DOHH2 (cell line): ENCODE results near the gene ITGA4.
A peak's percentile ranks its signal among the peaks of the same experiment; 100 is the strongest.

Experiments
- EZH2phosphoT487 ChIP-seq: fragments of 200-600 bp; sonication (generic); IDR thresholded peaks from 2 replicates; pipeline ENCODE4 v1.6.1; 2017; ENCODE audit warnings: borderline replicate concordance, mild to moderate bottlenecking, antibody characterized with exemption, low read length, moderate library complexity, mixed read lengths
- TF ChIP-seq, protein P1 (sequence below): fragments of 200-600 bp; sonication (generic); IDR thresholded peaks from one replicate; pipeline ENCODE4 v1.5.1; 2014; ENCODE audit warnings: antibody characterized with exemption, mild to moderate bottlenecking, low read depth, low read length; ENCODE audit not compliant: poor library complexity, severe bottlenecking

DNA sequence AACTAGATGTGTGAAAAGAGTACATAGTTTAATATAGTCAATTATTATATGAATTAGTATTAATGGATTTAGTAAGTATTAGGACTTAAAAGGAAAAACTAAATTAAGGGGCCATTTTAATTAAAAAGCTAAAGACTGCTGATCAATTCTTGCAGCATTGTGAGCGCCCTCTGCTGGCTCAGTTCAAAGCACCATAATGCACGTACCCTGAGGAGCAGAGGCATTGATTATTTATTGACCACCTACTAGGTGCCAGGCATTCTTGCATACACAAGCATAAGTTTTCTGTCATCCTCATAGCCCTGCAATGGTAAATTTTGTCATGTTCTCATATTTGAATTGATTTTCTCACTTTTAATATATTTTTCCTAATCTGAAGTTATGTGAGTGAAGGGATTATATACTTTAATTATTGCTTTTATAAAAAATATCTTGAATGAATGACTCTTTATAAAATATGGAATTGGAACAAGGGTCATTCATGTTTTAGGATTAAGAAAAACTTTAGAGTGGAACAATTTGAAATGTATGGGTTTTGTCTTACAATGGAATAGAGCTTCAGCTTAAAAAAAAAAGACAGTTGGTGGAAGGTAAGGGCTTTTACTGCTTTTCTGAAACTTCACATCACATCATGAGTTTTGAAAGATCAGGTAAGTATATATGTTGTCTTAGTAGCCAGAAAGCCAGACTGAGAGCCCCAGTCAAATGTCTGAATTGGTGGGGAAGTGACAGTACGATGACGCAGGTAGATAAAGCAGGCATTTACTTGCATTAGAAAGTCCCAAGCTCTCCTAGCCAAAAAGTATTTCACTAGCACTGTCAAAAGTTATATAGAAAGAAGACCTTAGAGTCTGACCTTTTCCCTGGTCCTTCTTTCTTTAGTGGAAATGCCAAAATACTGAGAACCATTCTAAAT, 9.7 kb downstream of the ITGA4 start:
- TF ChIP-seq, protein P1, sequence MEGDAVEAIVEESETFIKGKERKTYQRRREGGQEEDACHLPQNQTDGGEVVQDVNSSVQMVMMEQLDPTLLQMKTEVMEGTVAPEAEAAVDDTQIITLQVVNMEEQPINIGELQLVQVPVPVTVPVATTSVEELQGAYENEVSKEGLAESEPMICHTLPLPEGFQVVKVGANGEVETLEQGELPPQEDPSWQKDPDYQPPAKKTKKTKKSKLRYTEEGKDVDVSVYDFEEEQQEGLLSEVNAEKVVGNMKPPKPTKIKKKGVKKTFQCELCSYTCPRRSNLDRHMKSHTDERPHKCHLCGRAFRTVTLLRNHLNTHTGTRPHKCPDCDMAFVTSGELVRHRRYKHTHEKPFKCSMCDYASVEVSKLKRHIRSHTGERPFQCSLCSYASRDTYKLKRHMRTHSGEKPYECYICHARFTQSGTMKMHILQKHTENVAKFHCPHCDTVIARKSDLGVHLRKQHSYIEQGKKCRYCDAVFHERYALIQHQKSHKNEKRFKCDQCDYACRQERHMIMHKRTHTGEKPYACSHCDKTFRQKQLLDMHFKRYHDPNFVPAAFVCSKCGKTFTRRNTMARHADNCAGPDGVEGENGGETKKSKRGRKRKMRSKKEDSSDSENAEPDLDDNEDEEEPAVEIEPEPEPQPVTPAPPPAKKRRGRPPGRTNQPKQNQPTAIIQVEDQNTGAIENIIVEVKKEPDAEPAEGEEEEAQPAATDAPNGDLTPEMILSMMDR, result peak; percentile 79
- no peak for TF ChIP-seq EZH2phosphoT487
